Measurements from ENCODE around the gene PRKCH.
A peak's percentile ranks its signal among the peaks of the same experiment; 100 is the strongest.

The PRKCH gene

GRCh38 chr14:61338457-61338856 is 17.1 kb downstream of the PRKCH start:
- no peak for DNase-seq (ENCODE audit: low spot score)

GRCh38 chr14:61341275-61342206 is 20.2 kb downstream of the PRKCH start:
- DNase-seq (ENCODE audit: low spot score): no peak

- DNase-seq (ENCODE audit: low spot score): peak; percentile 91
Observed at GRCh38 chr14:61342486-61342885, 21.1 kb downstream of the PRKCH start.

GRCh38 chr14:61342932-61343331 is 21.6 kb downstream of the PRKCH start:
- DNase-seq (ENCODE audit: low spot score): no peak

GRCh38 chr14:61343471-61343870 is 22.1 kb downstream of the PRKCH start:
- no peak for DNase-seq (ENCODE audit: low spot score)

GRCh38 chr14:61343991-61344405 is 22.6 kb downstream of the PRKCH start:
- DNase-seq (ENCODE audit: low spot score): peak; percentile 75

GRCh38 chr14:61344437-61345150 is 23.2 kb downstream of the PRKCH start:
- DNase-seq (ENCODE audit: low spot score): no peak

GRCh38 chr14:61345151-61345482 is 23.7 kb downstream of the PRKCH start:
- no peak for DNase-seq (ENCODE audit: low spot score)

GRCh38 chr14:61346221-61346620 is 24.8 kb downstream of the PRKCH start:
- DNase-seq (ENCODE audit: low spot score): no peak

GRCh38 chr14:61346793-61347192 is 25.4 kb downstream of the PRKCH start:
- DNase-seq (ENCODE audit: low spot score): no peak

GRCh38 chr14:61347826-61348443 is 26.6 kb downstream of the PRKCH start:
- DNase-seq (ENCODE audit: low spot score): no peak

GRCh38 chr14:61350427-61351270 is 29.3 kb downstream of the PRKCH start:
- peak; percentile 82 for DNase-seq (ENCODE audit: low spot score)

- no peak for DNase-seq (ENCODE audit: low spot score)
Observed at GRCh38 chr14:61351477-61351876, 30.1 kb downstream of the PRKCH start.

- no peak for DNase-seq (ENCODE audit: low spot score)
Observed at GRCh38 chr14:61355892-61356325, 34.5 kb downstream of the PRKCH start.

- DNase-seq (ENCODE audit: low spot score): no peak
Observed at GRCh38 chr14:61357123-61357522, 35.7 kb downstream of the PRKCH start.

- DNase-seq (ENCODE audit: low spot score): no peak
Observed at GRCh38 chr14:61358554-61359226, 37.3 kb downstream of the PRKCH start.

GRCh38 chr14:61360796-61361525 is 39.6 kb downstream of the PRKCH start:
- DNase-seq (ENCODE audit: low spot score): no peak

GRCh38 chr14:61362072-61362750 is 40.8 kb downstream of the PRKCH start:
- no peak for DNase-seq (ENCODE audit: low spot score)

GRCh38 chr14:61364243-61364642 is 42.9 kb downstream of the PRKCH start:
- DNase-seq (ENCODE audit: low spot score): no peak

- DNase-seq (ENCODE audit: low spot score): no peak
Observed at GRCh38 chr14:61365667-61366212, 44.4 kb downstream of the PRKCH start.
